ENCODE results near the gene INHBC. TPM values are rescaled to one million over a fixed set of nuclear protein-coding genes. Genes with fewer than 3 reads are reported as not detected.
"Not testable (repeated sequence)": the region's sequence is repeated elsewhere in the genome, so short reads cannot be mapped to it uniquely, and the experiment has no call there.

The INHBC gene
- total RNA-seq, 1 donor from 2014 or later, result not detected

GRCh38 chr12:57438400-57438799, 3.8 kb downstream of the INHBC start:
- no peaks in the 10 kb centered on the region for H3K27me3 ChIP-seq (ENCODE audit: low read depth)
- peaks cover 17% of the 10 kb centered on the region for H3K9me3 ChIP-seq (replicated peaks)
- H3K36me3 ChIP-seq, result no peaks in the 10 kb centered on the region
- no peak overlapping the region for H3K4me3 ChIP-seq
- H3K4me1 ChIP-seq, result no peaks in the 10 kb centered on the region
- H3K27ac ChIP-seq (replicated peaks), result no peak overlapping the region
- TF ChIP-seq CTCF (IDR thresholded peaks at IDR 0.05; ENCODE audit: borderline replicate concordance), result no peak
- intact Hi-C loops (cut with micrococcal nuclease), result no loop called here
- no peak for DNase-seq

GRCh38 chr12:57439762-57440266, 5.2 kb downstream of the INHBC start:
- Histone ChIP-seq H3K27ac (replicated peaks) (no peak overlapping the region), H3K4me1 (no peaks in the 10 kb centered on the region), H3K36me3 (no peaks in the 10 kb centered on the region), H3K9me3 (replicated peaks) (peaks cover 17% of the 10 kb centered on the region), H3K27me3 (ENCODE audit: low read depth) (no peaks in the 10 kb centered on the region), H3K4me3 (no peak overlapping the region)
- no peak for DNase-seq
- intact Hi-C loops (cut with micrococcal nuclease), result no loop called here
- TF ChIP-seq CTCF (IDR thresholded peaks at IDR 0.05; ENCODE audit: borderline replicate concordance), result no peak

GRCh38 chr12:57441393-57441792, 6.8 kb downstream of the INHBC start:
- intact Hi-C loops (cut with micrococcal nuclease); H3K4me3 ChIP-seq; H3K4me1 ChIP-seq; H3K36me3 ChIP-seq; DNase-seq; H3K27me3 ChIP-seq (ENCODE audit: low read depth); H3K27ac ChIP-seq (replicated peaks): not testable (repeated sequence)
- H3K9me3 ChIP-seq (replicated peaks), result peaks cover 17% of the 10 kb centered on the region

- Histone ChIP-seq H3K27ac (replicated peaks) (no peak overlapping the region), H3K9me3 (replicated peaks) (peaks cover 17% of the 10 kb centered on the region), H3K4me3 (no peak overlapping the region), H3K36me3 (no peaks in the 10 kb centered on the region), H3K27me3 (ENCODE audit: low read depth) (no peaks in the 10 kb centered on the region), H3K4me1 (no peaks in the 10 kb centered on the region)
- TF ChIP-seq CTCF (IDR thresholded peaks at IDR 0.05; ENCODE audit: borderline replicate concordance), result no peak
- DNase-seq, result no peak
- intact Hi-C loops (cut with micrococcal nuclease), result no loop called here
These were observed 7.4 kb downstream of the INHBC start for GRCh38 chr12:57441846-57442427.

GRCh38 chr12:57444337-57444736, 9.8 kb downstream of the INHBC start:
- H3K36me3 ChIP-seq; H3K4me3 ChIP-seq; H3K4me1 ChIP-seq; DNase-seq; H3K27me3 ChIP-seq (ENCODE audit: low read depth); H3K27ac ChIP-seq (replicated peaks); intact Hi-C loops (cut with micrococcal nuclease): not testable (repeated sequence)
- H3K9me3 ChIP-seq (replicated peaks), result peaks cover 17% of the 10 kb centered on the region

- intact Hi-C loops (cut with micrococcal nuclease), result no loop called here
- Histone ChIP-seq H3K9me3 (replicated peaks) (peaks cover 17% of the 10 kb centered on the region), H3K27ac (replicated peaks) (no peak overlapping the region), H3K36me3 (no peaks in the 10 kb centered on the region), H3K4me1 (no peaks in the 10 kb centered on the region), H3K4me3 (no peak overlapping the region), H3K27me3 (ENCODE audit: low read depth) (no peaks in the 10 kb centered on the region)
- TF ChIP-seq CTCF (IDR thresholded peaks at IDR 0.05; ENCODE audit: borderline replicate concordance), result no peak
- no peak for DNase-seq
These were observed 10.2 kb downstream of the INHBC start for GRCh38 chr12:57444744-57445143.

Data from left ventricle myocardium inferior (tissue), 1 donor.